Adrenal gland (tissue), 5 donors: ENCODE data around the gene TTC34.

Source experiments
- POLR2A ChIP-seq, 2 donors: fragments of 450-650 bp; IDR thresholded peaks; one replicate each; pipeline ENCODE4 v1.6.1; 2017; ENCODE audit warnings: antibody characterized with exemption in 2 of 2, mild to moderate bottlenecking in 2 of 2, moderate library complexity in 1 of 2
- TF ChIP-seq, protein P1 (sequence below), 6 experiments: fragments of 450-650 bp in 4 of 6; fragments of 200-600 bp in 2 of 6; sonication (generic) in 1 of 6; IDR thresholded peaks; 1 replicate in 5 of 6; 2 replicates in 1 of 6; pipeline versions ENCODE4 v1.5.1 to v1.8.0; 2016 to 2021; ENCODE audit warnings: antibody characterized with exemption in 6 of 6, mild to moderate bottlenecking in 2 of 6, moderate library complexity in 1 of 6
- donor health status: DM: no; HTN: no; CAD: no.

DNA sequence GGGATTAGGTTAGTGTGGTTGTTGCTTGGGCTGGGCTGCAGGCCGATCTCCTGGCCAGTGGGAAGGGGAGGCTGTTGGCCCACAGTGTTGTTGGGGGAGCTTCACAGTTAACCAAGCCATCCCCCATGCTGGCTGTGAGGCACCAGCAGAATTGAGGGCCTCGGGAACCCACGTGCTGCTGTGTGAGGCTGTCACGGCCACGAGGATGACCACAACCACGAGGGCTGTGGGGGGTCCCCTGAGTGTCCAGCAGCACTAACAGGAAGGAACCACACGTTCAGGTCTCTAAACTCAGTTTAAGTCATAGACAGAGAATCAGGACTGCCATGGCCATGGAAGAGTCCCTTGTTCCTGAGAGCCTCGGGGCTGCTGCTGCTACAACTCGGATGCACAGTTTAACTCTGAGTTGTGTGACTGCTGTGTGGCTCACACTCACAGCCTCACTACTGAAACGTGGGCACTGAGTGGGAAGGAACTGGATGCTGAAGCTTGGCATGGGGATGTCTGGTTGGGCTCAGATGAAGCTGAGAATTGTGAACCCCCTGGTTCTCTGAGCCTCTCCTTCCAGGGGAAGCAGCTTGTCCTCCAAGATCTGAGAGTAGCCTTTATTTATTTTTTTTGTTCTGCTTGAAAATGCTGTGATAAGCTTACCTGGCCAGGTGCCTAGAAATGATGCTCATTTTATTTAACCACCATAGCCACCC lies 163.9 kb downstream of the TTC34 start:
- no peak for TF ChIP-seq POLR2A (IDR thresholded peaks at IDR 0.05)
- TF ChIP-seq, protein P1, sequence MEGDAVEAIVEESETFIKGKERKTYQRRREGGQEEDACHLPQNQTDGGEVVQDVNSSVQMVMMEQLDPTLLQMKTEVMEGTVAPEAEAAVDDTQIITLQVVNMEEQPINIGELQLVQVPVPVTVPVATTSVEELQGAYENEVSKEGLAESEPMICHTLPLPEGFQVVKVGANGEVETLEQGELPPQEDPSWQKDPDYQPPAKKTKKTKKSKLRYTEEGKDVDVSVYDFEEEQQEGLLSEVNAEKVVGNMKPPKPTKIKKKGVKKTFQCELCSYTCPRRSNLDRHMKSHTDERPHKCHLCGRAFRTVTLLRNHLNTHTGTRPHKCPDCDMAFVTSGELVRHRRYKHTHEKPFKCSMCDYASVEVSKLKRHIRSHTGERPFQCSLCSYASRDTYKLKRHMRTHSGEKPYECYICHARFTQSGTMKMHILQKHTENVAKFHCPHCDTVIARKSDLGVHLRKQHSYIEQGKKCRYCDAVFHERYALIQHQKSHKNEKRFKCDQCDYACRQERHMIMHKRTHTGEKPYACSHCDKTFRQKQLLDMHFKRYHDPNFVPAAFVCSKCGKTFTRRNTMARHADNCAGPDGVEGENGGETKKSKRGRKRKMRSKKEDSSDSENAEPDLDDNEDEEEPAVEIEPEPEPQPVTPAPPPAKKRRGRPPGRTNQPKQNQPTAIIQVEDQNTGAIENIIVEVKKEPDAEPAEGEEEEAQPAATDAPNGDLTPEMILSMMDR (IDR thresholded peaks at IDR 0.05) = no peak
